GM18507 (cell line): Measurements from ENCODE around the gene WNT7B.

Experiments
- DNase-seq: peaks from one replicate; pipeline ENCODE4 v3.0.0; 2011; ENCODE audit warnings: low read depth; ENCODE audit not compliant: insufficient read length; ENCODE audit errors: extremely low spot score
- FAIRE-seq: peaks from 2 replicates; lab custom pipeline; 2011; peaks lifted over from hg19 to GRCh38; lab: Jason Lieb, UNC

The WNT7B gene

DNA sequence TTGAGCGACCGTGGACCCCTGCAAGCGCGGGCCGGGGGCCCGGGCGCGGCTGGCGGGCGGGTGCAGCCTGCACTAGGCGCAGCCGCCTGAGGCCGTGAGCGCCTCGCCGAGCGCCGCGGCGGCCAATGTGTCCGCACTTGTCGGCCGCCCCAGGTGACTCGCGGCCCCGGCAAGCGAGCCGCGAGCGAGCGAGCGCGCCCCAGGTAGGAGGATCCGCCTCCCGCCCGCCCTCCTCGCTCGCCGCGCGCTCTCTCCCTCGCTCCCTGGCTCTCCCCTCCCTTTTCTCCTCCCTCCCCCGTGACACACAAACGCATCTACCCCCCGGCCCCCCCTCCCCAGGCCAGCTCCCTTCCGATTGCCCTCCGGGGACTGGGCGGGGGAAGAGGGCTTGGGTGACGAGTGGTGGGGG lies at the start of gene WNT7B:
Gene WNT7B, minus strand, starts transcription at position 160 of the 409 bp plus-strand sequence. CDS start 408 bp downstream, outside the sequence.
- FAIRE-seq (no peak), DNase-seq (no peak)

DNA sequence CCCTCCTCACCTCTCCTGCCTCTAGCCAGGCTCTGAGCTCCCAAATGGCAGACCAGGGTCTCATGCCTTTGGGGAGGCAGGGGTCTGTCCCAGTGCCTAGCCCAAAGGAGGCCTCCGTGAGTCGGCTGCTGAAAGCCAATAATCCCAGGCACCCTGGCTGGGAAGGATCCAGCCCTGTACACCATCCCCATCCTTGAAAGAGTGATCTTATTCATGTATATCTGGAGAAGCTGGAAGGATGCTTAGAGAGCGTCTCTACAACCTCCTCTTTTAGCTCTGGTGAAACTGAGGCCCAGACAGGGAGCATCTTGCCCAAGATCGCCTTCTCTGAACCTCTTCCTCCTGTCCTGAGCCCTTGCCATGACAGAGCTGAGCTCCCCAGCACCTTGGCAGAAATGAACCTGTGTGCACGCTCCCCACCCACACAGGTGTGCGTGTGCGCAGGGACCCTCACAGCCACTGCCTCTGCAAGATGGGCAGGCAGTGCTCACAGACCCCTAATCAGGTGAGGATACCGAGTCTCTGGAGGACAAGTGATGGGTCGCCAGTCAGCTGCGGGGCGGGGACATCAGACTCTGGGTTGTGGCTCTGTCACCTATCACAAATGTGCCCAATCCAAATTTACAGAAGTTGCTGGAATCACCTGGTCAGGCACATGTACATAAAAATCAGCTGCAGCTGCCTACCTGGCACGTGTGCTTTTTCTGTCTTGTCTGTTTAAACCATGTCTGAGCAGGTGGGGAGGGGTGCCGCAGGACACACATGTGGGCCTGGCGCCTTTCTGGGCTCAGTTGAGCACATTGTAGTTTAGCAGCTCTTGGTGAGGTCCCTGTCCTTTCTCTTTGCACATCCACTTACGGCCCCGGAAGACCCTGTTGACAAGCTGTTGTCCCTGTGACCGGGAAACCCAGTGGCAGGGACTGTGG lies 49.3 kb upstream of the WNT7B start:
- DNase-seq (no peak), FAIRE-seq (no peak)

DNA sequence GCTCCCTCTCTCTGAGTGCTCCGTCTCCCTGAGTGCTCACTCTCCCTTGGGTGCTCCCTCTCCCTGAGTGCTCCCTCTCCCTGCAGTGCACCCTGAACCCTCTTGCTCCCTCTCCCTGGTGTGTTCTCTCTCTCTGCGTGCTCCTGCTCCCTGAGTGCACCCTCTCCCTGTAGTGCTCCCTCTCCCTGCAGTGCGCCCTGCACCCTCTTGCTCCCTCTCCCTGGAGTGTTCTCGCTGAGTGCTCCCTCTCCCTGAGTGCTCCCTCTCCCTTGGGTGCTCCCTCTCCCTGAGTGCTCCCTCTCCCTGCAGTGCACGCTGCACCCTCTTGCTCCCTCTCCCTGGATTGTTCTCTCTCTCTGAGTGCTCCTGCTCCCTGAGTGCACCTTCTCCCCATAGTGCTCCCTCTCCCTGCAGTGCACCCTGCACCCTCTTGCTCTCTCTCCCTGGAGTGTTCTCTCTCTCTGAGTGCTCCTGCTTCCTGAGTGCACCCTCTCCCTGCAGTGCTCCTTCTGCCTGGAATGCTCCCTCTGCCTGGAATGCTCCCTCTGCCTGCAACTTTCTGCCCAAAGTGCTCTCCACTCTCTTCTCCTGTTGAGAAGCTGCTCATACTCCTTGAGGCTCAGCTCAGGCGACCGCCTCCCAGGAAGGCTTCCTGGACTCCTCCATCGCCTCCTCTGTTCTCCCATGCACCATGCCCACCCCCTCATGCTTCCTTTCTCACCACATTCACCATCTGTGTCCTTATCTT lies 48.4 kb upstream of the WNT7B start:
- FAIRE-seq (no peak), DNase-seq (no peak)

DNA sequence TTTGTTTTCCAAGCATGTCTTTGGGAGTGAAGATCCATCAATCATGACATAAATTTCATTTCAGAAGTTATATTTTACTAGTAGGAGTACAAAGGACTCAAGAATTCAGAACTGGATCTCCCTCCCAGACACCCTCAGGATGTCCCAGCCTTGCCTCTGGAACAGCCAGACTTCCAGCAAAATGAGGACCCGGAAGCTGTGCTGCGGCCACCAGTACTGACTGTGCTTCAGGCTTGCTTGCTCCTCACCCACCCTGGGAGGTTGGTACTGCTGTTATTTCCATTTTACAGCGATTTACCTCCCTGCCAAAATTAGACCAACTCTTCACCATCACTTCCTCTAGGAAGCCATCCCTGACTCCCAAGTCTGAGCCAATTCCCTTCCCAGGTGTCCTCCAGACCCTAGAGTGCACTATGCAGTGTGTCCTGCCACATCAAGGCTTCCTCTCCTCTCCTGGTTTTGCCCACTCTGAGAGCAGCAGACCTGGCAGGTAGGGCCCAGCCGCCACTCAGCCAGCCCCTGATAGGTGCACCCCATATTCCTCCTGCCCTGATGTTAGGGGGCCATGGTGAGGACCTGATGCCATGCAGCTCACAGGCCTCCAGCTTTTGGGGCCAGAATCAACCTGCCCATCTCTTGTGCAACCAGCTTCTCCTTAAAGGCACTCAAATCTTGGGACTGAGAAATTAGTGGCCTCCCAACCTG lies 47.3 kb upstream of the WNT7B start:
- FAIRE-seq (no peak), DNase-seq (no peak)

DNA sequence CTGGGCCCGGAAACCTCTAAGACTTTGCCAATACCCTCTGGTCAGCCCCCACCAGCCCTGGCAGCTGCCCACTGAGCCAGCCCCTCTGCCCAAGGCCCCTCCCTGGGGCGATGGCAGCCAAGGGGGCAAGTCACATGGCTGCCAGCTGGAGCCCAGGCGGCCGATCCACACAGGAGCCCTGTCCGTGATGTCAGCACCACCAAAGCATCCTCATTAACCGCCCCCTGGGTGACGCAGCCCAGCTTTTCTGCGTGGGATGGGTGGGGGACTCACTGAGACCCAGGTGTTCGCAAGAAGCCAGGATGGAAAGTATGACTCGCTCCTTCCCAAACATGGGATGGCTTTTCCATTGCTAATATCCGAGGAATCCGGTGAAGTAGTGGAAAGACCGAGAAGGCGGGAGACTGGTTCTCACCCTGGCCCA lies 46.6 kb upstream of the WNT7B start:
- FAIRE-seq, result no peak
- DNase-seq, result no peak

DNA sequence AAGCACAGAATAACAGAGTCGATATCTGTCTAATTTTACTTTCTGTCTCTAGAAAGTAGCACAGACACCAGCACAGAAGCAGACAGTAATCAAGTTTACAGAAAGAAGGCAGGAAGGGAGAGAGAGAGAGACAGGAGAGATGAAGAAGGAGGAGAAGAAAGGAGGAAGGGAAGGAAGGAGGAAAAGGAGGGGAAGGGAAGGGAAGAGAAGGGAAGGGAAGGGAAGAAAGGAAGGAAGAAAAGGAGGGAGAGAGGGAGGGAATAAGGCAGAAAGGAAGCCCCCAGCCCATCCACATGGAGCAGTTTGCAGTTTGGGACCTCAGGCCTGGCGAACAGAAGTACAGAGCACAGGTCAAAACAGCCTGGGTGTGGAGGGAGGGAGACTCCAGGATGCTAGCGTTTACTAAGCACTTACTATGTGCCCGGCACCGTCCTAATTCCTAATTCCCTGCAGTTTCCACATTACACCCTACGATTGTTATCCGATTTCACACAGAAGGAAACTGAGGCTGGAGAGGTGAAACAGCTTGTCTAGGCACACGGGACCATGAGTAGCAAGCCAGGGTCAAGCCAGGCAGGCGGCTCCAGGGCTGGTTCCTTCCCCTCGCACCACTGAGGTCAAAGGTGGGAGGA lies 46.0 kb upstream of the WNT7B start:
- FAIRE-seq (no peak), DNase-seq (no peak)

DNA sequence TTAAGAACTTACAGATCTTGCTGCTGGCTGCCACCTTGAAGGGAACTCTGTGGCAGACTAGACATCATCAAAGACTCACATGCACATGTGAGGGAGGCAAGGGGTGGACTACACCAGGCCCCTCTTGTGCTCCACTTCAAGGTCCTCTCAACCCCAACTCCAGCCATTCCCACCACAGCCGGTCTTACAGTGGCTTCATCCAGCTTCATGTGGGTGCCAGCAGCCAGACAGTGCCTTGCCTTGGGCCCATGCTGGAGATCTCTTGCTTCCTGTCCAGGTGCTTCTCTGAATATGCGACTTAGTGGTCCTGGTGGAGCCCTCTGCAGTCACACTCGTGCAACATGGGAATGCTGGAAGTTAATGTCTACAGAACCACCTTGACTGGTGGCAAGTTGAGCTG lies 44.6 kb upstream of the WNT7B start:
- DNase-seq, result no peak
- FAIRE-seq, result no peak

DNA sequence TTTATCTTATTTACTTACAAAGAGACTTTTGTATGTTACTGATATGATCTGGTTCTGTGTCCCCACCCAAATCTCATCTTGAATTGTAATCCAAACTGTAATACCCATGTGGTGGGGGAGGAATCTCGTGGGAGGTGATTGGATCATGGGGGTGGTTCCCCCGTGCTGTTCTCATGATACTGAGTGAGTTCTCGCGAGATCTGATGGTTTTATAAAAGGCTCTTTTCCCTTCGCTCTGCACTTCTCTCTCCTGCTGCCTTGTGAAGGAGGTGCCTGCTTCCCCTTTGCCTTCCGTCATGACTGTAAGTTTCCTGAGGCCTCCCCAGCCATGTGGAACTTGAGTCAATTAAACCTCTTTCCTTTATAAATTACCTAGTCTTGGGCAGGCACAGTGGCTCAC lies 42.4 kb upstream of the WNT7B start:
- FAIRE-seq (no peak), DNase-seq (no peak)

DNA sequence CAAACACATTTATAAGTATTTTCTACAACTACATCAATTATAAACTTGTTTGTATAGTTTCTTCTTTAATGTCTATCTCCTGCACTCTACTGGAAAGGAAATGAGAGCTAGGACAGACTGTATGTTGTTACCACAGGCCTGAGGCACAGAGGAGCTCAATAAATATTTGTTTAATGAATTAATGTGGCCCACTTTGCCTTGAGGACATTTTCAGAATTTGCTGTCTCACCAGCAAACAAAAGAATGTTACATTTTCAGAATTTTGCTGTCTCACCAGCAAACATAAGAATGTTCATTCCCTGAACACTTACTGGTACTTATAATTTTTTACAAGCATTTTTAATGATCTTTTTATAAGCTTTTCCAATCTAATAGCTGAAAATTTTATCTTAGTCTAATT lies 41.9 kb upstream of the WNT7B start:
- FAIRE-seq (no peak), DNase-seq (no peak)

DNA sequence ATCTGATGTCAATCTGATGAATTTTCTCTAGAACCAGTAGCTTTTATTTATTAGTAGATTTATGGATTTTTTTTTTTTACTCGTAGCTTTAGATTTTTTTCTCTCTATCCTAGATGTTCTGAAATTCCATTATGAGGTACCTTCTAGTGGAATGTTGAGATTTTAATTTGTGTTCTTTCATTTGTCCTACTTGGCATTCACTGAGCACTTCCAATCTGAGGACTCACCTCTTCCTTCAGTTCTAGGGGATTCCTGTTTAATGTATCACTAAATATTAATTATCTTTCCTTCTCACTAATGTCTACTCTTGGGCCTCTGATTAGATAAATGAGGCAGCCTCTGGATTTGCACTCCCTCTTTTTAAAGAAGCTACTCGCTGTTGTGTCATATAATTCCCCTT lies 40.2 kb upstream of the WNT7B start:
- FAIRE-seq (no peak), DNase-seq (no peak)

DNA sequence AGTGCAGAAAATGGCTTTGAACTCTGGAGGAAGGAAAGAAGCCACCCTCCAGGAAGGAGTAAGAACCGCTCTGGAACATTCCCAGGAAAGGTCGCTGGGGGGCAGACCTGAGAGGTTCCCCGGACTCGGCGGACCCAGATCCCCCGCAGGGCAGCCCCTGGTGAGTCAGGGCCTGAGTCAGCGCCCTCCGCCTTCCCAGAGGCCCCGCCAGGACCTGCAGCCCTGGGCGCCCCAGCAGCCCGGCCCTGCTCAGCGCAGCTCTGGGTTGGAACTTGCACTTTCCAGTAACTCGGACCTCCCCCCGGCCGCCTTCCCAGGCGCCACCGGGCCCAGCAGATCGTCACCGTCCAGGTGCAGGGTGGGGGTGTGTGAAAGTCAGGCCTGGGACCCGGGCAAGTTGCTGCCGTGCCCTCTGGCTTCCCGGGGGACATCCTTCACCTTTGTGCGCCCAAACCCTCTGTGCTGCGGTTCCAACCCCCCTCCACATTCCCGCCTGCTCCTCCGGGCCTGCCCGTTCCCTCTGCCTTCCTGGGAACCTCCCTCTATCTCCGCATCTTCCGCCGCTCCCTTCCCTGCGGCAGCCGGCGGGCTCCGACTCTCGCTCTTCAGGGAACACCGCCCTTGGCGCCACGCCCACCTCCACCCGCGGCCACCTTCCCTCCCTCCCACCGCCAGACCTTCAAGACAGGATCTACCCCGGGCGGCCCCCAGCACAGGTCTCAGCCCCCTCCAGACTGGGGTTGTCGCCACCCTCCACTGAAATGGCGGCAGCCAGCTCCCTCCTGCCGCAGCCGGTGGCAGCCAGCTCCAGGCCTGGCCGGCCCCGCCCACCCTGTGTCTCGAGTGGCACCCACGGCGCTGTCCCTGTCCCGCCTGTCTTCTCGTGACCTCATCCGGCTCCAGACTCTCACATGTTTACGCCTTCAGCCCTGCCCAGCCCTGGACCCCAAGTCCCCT lies 36.8 kb upstream of the WNT7B start:
- FAIRE-seq, result peak; percentile 82
- DNase-seq, result peak; percentile 80

DNA sequence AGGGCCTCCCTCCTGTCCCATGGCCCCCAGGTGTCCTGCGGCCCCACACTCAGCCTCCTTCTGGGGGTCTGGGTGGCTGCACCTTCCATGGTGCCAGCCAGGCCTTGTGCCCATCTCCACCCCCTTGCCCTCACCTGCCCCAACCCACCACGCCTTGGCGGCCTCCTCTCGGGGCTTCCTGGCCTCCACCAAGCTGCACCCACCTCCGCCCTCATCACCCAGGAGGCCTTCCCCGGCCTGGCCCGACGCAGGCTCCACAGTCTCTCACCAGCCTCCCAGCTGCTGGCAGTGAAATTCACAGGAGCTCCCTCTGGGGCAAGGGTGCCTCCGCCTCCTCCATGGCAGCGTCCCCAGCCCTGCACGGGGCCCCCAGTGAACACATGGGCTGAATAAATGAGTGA lies 35.9 kb upstream of the WNT7B start:
- no peak for FAIRE-seq
- DNase-seq, result no peak

DNA sequence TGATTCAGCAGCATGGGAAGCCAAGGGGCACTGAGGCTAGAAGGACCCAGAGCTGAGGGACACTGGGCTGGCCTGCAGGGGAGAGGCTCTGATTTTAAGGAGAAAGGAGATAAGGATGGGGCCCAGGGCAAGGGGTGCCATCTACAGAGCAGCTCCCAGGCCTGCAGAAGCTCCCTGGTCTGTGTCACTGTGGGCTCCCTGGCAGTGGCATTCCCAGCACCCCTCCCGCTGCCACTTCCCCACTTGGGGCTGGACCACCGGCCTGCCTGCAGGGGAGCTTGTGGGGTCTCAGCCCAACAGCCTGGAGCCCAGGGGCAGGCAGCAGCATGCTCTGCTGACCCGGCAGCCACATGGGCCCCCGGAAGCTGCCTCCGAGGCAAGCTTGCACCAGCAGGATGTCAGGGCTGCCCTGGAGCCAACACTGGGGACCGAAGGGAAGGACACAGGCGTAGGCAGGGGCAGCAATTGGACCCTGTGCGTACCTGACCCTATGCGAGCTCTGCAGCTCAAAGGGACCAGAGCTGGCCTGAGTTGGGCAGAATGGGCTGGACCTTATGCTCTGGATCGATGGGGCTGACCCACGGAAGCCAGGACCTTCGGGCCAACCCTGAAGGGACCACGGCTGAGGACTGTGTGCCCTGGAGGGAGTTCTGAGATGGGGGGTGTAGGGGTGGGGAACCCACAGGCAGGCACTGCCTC lies 35.4 kb upstream of the WNT7B start:
- DNase-seq (no peak), FAIRE-seq (no peak)

DNA sequence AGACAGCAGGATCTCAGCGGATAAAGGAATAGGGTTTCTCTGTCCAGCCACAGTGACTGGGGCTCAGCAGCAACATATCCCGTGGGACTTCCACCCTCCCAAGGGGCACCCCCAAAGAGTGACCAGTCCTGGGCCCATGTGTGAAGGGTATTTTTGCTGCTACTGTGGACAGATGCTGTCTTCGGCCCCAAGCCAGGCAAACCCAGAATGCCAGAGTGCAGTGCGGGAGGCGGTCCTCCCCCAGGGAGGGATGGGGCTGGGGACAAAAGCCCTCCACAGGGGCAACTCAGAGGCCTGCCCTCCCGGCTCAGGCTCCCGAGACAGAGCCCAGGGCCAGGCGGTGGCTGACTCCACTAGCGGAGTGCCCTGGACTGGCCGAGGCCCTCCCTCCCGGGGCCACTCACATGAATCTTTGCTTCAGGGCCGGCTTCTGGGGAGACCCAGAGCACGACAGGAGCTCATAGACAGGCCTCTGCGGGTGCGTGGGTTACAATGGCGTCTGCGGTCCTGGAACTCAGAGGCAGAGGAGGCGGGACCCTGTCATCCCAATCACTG lies 34.7 kb upstream of the WNT7B start:
- no peak for FAIRE-seq

DNA sequence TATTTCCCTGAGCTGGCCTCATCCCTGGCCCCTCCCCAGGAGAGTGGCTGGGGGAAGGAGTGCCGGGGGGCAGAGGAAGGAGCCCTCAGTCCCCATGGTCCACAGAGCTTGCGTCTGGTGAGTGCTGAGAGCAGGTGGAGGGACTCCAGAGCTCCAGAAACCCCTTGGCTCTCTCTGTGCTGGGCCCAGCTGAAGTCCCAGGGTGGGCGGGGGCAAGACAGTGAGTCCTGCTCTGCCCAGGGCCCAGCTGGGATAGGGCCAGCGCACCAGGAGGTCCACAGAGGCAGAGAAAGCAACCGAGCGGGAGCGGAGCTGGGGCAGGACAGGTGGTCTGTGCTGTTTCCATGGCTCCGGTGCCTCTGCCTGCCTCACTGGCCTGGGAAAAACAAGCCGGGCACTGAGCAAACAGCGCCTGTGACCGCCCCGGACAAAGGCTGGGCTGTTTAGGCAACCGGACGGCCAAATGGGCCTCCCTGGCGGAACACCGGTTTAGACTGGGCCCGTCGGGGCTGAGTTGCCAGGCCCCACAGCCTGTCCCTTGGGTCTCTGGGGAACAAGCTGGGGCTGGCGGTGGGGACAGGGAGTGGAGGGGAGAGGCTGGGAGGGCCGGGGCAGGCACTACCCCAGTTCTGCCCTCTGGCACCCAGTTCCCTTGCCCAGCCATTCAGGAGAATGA lies 34.1 kb upstream of the WNT7B start:
- DNase-seq (no peak), FAIRE-seq (no peak)

More for the DNA sequence above, 34.7 kb upstream of the WNT7B start:
- DNase-seq, result no peak

DNA sequence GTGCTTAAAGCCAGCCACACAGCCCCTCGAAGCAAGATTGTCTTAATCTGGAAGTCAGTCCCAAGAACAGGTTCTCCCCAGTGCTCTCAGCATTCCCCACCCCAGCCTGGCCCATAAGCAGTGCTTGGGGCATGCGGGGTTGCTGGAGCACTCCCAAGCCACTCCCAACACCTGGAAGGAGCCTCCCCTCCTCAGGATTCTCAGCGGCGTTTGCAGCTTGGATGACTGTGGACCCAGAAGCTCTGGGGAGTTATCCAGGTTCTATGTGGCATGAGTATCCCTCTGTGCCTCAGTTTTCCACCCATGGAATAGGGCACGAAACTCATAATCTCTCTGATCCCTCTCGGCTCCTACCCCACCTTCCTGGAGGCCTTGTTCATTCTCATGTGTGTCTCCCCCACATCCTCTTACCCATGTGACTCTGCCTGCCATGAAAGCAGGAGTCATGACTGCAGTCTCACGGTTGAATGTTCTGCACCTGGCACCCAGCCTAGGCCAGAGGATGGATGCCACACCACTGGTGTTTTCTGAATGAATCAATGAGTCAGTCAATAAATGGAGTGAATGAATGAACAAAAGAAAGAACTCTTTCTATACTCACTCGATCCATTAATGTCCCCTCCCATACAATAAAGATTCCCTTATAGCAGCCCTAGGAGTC lies 33.4 kb upstream of the WNT7B start:
- DNase-seq (no peak), FAIRE-seq (no peak)

DNA sequence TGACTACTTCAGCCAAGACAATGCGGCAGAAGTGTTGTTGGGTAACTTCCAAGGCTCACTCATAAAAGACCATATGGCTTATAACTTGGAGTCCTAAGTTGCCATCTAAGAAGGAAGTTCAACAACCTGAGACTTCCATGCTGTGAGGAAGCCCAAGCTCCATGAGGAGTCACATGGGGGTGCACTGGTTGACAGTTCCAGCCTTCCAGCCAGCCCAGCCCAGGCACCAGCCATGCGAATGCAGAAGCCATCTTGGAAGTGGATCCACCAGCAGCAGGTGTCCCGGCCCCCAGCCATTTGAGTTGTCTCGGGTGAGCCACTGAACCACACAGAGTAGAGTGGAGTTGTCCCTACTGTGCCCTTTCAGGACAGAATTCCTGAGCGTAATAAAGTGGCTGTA lies 32.8 kb upstream of the WNT7B start:
- DNase-seq, result no peak
- FAIRE-seq, result no peak
